IMR-90 (cell line): ENCODE data around the gene NME7. TPM values are rescaled to one million over a fixed set of nuclear protein-coding genes. Genes with fewer than 3 reads are reported as not detected.
A peak's percentile ranks its signal among the peaks of the same experiment; 100 is the strongest.

Experiments
- ATAC-seq: fragments of 200-7000 bp; cut with Tn5 transposase; 2 replicates; pipeline ENCODE4 v1.9.1; 2020; ENCODE audit warnings: low read depth, mild to moderate bottlenecking, moderate library complexity
- BruUV-seq: library from RNA; stranded (reverse); fragments of 400-500 nt; replicated peaks from 2 replicates; lab custom pipeline; 2021; lab: Mats Ljungman, UMichigan
- CTCF ChIA-PET: fragments of 300-600 bp; formaldehyde crosslinking; extraction: SDS; loops from one replicate; lab custom pipeline; 2021; ENCODE audit warnings: antibody characterized with exemption; lab: Yijun Ruan, JAX
- POLR2A ChIA-PET: fragments of 300-600 bp; sonication (Branson Sonifier 250); formaldehyde crosslinking; loops from one replicate; lab custom pipeline; 2022; ENCODE audit warnings: antibody characterized with exemption; ENCODE audit not compliant: unreplicated experiment; lab: Charles Lee
- DNase-seq: peaks from one replicate; pipeline ENCODE4 v3.0.0; 2013
- H2AFZ ChIP-seq: replicated peaks from 2 replicates; pipeline ENCODE3; 2013; ENCODE audit warnings: low read length, mild to moderate bottlenecking; ENCODE audit not compliant: poor library complexity
- H2AK5ac ChIP-seq: 2 replicates; pipeline ENCODE4 v1.6.1; 2013; ENCODE audit warnings: low read depth, low read length, inconsistent platforms
- H2AK9ac ChIP-seq: replicated peaks from 2 replicates; pipeline ENCODE3; 2013; ENCODE audit warnings: mild to moderate bottlenecking, low read depth, low read length, moderate library complexity; ENCODE audit not compliant: poor library complexity
- H2BK120ac ChIP-seq: 2 replicates; pipeline ENCODE4 v1.6.1; 2013; ENCODE audit warnings: low read depth, low read length, inconsistent platforms
- H2BK15ac ChIP-seq: 3 replicates; pipeline ENCODE4 v1.6.1; 2013; ENCODE audit warnings: low read depth, low read length, inconsistent platforms
- H2BK20ac ChIP-seq: 2 replicates; pipeline ENCODE4 v1.6.1; 2013; ENCODE audit warnings: low read depth, mild to moderate bottlenecking, inconsistent platforms, low read length, moderate library complexity
- H2BK5ac ChIP-seq: 2 replicates; pipeline ENCODE4 v1.6.1; 2013; ENCODE audit warnings: mild to moderate bottlenecking, low read depth, low read length, inconsistent platforms; ENCODE audit not compliant: poor library complexity, severe bottlenecking
- H3K14ac ChIP-seq: replicated peaks from 2 replicates; pipeline ENCODE4 v1.6.1; 2013; ENCODE audit warnings: low read depth, low read length, inconsistent platforms
- H3K18ac ChIP-seq: 2 replicates; pipeline ENCODE4 v1.6.1; 2013; ENCODE audit warnings: low read depth, low read length, control low read depth
- H3K23ac ChIP-seq: 2 replicates; pipeline ENCODE4 v1.6.1; 2013; ENCODE audit warnings: low read depth, low read length, inconsistent platforms
- H3K27ac ChIP-seq: 2 replicates; pipeline ENCODE4 v1.5.1; 2013; ENCODE audit warnings: mild to moderate bottlenecking, control low read depth, low read length; ENCODE audit not compliant: insufficient read depth
- H3K27me3 ChIP-seq: 2 replicates; pipeline ENCODE4 v1.6.1; 2013; ENCODE audit warnings: low read length; ENCODE audit not compliant: control insufficient read depth, insufficient read depth
- H3K36me3 ChIP-seq: 2 replicates; pipeline ENCODE4 v1.6.1; 2013; ENCODE audit warnings: low read length, mixed read lengths; ENCODE audit not compliant: control insufficient read depth, insufficient read depth
- H3K4ac ChIP-seq: 2 replicates; pipeline ENCODE4 v1.6.1; 2013; ENCODE audit warnings: low read depth, low read length, inconsistent platforms
- H3K4me1 ChIP-seq: 2 replicates; pipeline ENCODE4 v1.6.1; 2013; ENCODE audit warnings: low read length, mixed read lengths; ENCODE audit not compliant: control insufficient read depth, insufficient read depth
- H3K4me2 ChIP-seq: 2 replicates; pipeline ENCODE4 v1.6.1; 2013; ENCODE audit warnings: low read depth, mild to moderate bottlenecking, control low read depth, low read length, moderate library complexity
- H3K4me3 ChIP-seq: 2 replicates; pipeline ENCODE4 v1.5.1; 2013; ENCODE audit warnings: low read depth, mild to moderate bottlenecking, control low read depth, low read length, moderate library complexity; ENCODE audit not compliant: insufficient read depth
- H3K56ac ChIP-seq: 2 replicates; pipeline ENCODE4 v1.6.1; 2013; ENCODE audit warnings: low read length, inconsistent platforms; ENCODE audit not compliant: insufficient read depth; ENCODE audit errors: extremely low read depth
- H3K79me1 ChIP-seq, 2 experiments: 2 replicates each; pipeline ENCODE4 v1.6.1; 2013; ENCODE audit warnings: low read length in 2 of 2, inconsistent platforms in 1 of 2, low read depth in 1 of 2
- H3K9ac ChIP-seq: 2 replicates; pipeline ENCODE4 v1.6.1; 2013; ENCODE audit warnings: low read depth, low read length, control low read depth
- H3K9me1 ChIP-seq: 2 replicates; pipeline ENCODE4 v1.6.1; 2013; ENCODE audit warnings: low read length, inconsistent platforms; ENCODE audit not compliant: insufficient read depth
- H3K9me3 ChIP-seq: 2 replicates; pipeline ENCODE4 v1.6.1; 2013; ENCODE audit warnings: low read length; ENCODE audit not compliant: control insufficient read depth, insufficient read depth
- H4K20me1 ChIP-seq: 2 replicates; pipeline ENCODE4 v1.6.1; 2013; ENCODE audit warnings: low read length, inconsistent platforms; ENCODE audit not compliant: insufficient read depth
- H4K5ac ChIP-seq: 2 replicates; pipeline ENCODE4 v1.6.1; 2013; ENCODE audit warnings: mild to moderate bottlenecking, low read depth, low read length, control low read depth
- H4K8ac ChIP-seq, 2 experiments: 2 replicates each; pipeline ENCODE4 v1.6.1; 2013; ENCODE audit warnings: low read depth in 2 of 2, low read length in 2 of 2, control low read depth in 1 of 2, inconsistent platforms in 1 of 2
- H4K91ac ChIP-seq: 2 replicates; pipeline ENCODE4 v1.6.1; 2013; ENCODE audit warnings: low read depth, low read length, inconsistent platforms; ENCODE audit not compliant: insufficient read depth
- BHLHE40 ChIP-seq: fragments of 150-350 bp; IDR thresholded peaks from 2 replicates; pipeline ENCODE4 v1.6.1; 2016; ENCODE audit warnings: mild to moderate bottlenecking, low read depth, low read length
- CEBPB ChIP-seq: IDR thresholded peaks from 2 replicates; pipeline ENCODE4 v1.6.1; 2012; ENCODE audit warnings: low read depth, low read length, improper control_type of control experiment
- CHD1 ChIP-seq: IDR thresholded peaks from 2 replicates; pipeline ENCODE4 v1.6.1; 2012; ENCODE audit warnings: low read depth, low read length, improper control_type of control experiment
- CTCF ChIP-seq: conservative IDR thresholded peaks from 2 replicates; pipeline ENCODE4 v1.5.1; 2012; ENCODE audit warnings: mild to moderate bottlenecking, low read depth, low read length, improper control_type of control experiment
- ELK1 ChIP-seq: fragments of 150-350 bp; IDR thresholded peaks from 2 replicates; pipeline ENCODE4 v1.6.1; 2016; ENCODE audit warnings: low read depth, mild to moderate bottlenecking, low read length, moderate library complexity, borderline replicate concordance
- FOS ChIP-seq: fragments of 150-350 bp; IDR thresholded peaks from 2 replicates; pipeline ENCODE4 v1.6.1; 2016; ENCODE audit warnings: low read depth, low read length
- MAFK ChIP-seq: IDR thresholded peaks from 2 replicates; pipeline ENCODE4 v1.6.1; 2012; ENCODE audit warnings: low read depth, low read length, improper control_type of control experiment
- MAZ ChIP-seq: IDR thresholded peaks from 2 replicates; pipeline ENCODE4 v1.6.1; 2012; ENCODE audit warnings: low read depth, mild to moderate bottlenecking, low read length, improper control_type of control experiment, moderate library complexity, borderline replicate concordance
- POLR2A ChIP-seq: IDR thresholded peaks from 2 replicates; pipeline ENCODE4 v1.6.1; 2012; ENCODE audit warnings: mild to moderate bottlenecking, low read depth, low read length
- RAD21 ChIP-seq: IDR thresholded peaks from 2 replicates; pipeline ENCODE4 v1.6.1; 2012; ENCODE audit warnings: low read length, improper control_type of control experiment
- RCOR1 ChIP-seq: IDR thresholded peaks from 2 replicates; pipeline ENCODE4 v1.6.1; 2012; ENCODE audit warnings: mild to moderate bottlenecking, low read length, improper control_type of control experiment; ENCODE audit not compliant: insufficient replicate concordance
- RFX5 ChIP-seq: IDR thresholded peaks from 2 replicates; pipeline ENCODE4 v1.8.0; 2012; ENCODE audit warnings: low read depth, mild to moderate bottlenecking, low read length, moderate library complexity
- SMC3 ChIP-seq: fragments of 150-350 bp; IDR thresholded peaks from 2 replicates; pipeline ENCODE4 v1.6.1; 2016; ENCODE audit warnings: low read depth, mild to moderate bottlenecking, antibody characterized with exemption, low read length, moderate library complexity
- USF2 ChIP-seq: fragments of 150-350 bp; IDR thresholded peaks from 2 replicates; pipeline ENCODE4 v1.6.1; 2017; ENCODE audit warnings: mild to moderate bottlenecking, antibody characterized with exemption, low read length, low read depth
- WGBS, 2 experiments: methylation state at CpG; one replicate each; pipeline versions ENCODE4 v1.1.5 to v1.1.7; 2013; ENCODE audit warnings: missing lambda C conversion rate in 2 of 2; ENCODE audit not compliant: insufficient read length in 1 of 2; ENCODE audit errors: extremely low coverage in 2 of 2; 5-methylcytosine and 5-hydroxymethylcytosine counted together
- dilution Hi-C: fragments of 300-500 bp; cut with HindIII; formaldehyde crosslinking; loops from one replicate; pipeline ENCODE4 v1.14.3; 2018; ENCODE audit warnings: low sequenced_read_pairs; ENCODE audit not compliant: unreplicated experiment
- in situ Hi-C: fragments of 300-500 bp; cut with MboI; formaldehyde crosslinking; loops from 3 replicates; pipeline ENCODE4 v1.14.3; 2019; ENCODE audit warnings: low sequenced_read_pairs, inconsistent platforms, mixed read lengths
- intact Hi-C: fragments of 100-400 bp; cut with micrococcal nuclease; formaldehyde crosslinking; loops from 2 replicates; pipeline ENCODE4 v1.10.0; 2022
- polyA plus RNA-seq, 3 experiments: library from polyadenylated mRNA; depleted of rRNA; stranded (reverse); fragments of >200 nt; gene quantifications; 2 replicates each; pipeline ENCODE4 v1.2.3, GENCODE V29; 2012; ENCODE audit warnings: low replicate concordance in 1 of 3
- total RNA-seq: library from RNA; depleted of rRNA; stranded (reverse); fragments of >200 nt; gene quantifications from 2 replicates; pipeline ENCODE4 v1.2.3, GENCODE V29; 2012

Gene NME7
- total and polyA plus RNA-seq, 2 of the 4 experiments (the other 2 are of a cell fraction): 18.3 to 22.4 TPM

GRCh38 chr1:169107603-169108208, 259.9 kb downstream of the NME7 start:
- Histone ChIP-seq H3K4me1 (peaks cover 21% of the 10 kb centered on the region), H3K14ac (peak overlapping the region; percentile 77), H2AFZ (peak overlapping the region; percentile 91), H3K23ac (peak overlapping the region; percentile 94), H2AK9ac (peak overlapping the region; percentile 31), H2AK5ac (peak overlapping the region; percentile 61; the same call in 1 of the 2 replicates), H3K4ac (peak overlapping the region; percentile 66), H3K36me3 (peaks cover 4% of the 10 kb centered on the region; the same call in 1 of the 2 replicates), H3K4me2 (peak overlapping the region; percentile 99), H3K9ac (peak overlapping the region; percentile 71), H3K9me3 (no peaks in the 10 kb centered on the region), H4K5ac (peak overlapping the region; percentile 6; the same call in 1 of the 2 replicates), H2BK120ac (peak overlapping the region; percentile 62), H3K79me1 (peaks cover 19 to 53% of the 10 kb centered on the region in 2 experiments), H3K27ac (peak overlapping the region; percentile 79), H3K9me1 (peaks cover 9% of the 10 kb centered on the region; the same call in 1 of the 2 replicates), H3K56ac (peak overlapping the region; percentile 76; the same call in 1 of the 2 replicates), H3K27me3 (peaks cover 7% of the 10 kb centered on the region), H2BK20ac (no peak overlapping the region; the same call in 1 of the 2 replicates), H3K4me3 (peak overlapping the region; percentile 97), H2BK15ac (peak overlapping the region; percentile 79; the same call in 2 of the 3 replicates), H3K18ac (peak overlapping the region; percentile 68; the same call in 1 of the 2 replicates), H4K8ac (peak overlapping the region; percentile 11 to 48; a peak in 1 of 4 replicates), H2BK5ac (peak overlapping the region; percentile 77), H4K91ac (peak overlapping the region; percentile 75), H4K20me1 (no peaks in the 10 kb centered on the region)
- dilution Hi-C loops: no loop called here
- intact Hi-C loops: loop anchor here (2.0 to 5.0 kb wide), 3 partner anchors 220 to 260 kb away; partner anchors contain the start of genes BLZF1 and NME7
- no TSS peak for BruUV-seq
- 10% methylated on average over 2 of the region's 9 CpGs; no CpG with 5 or more reads in 1 of the 2 experiments for WGBS, 2 experiments
- in situ Hi-C loops: loop anchor here (25.0 kb wide), 2 partner anchors 970 to 1605 kb away; partner anchors contain the start of gene GPR161
- DNase-seq (peak; percentile 62), ATAC-seq (no peak)
- POLR2A ChIA-PET: no interaction called here
- CTCF ChIA-PET: interaction anchor here (0.6 kb wide), 3 partner anchors 95 to 482 kb away, joined by 4 to 5 read pairs (median 4); no protein-coding TSS in a partner anchor
- TF ChIP-seq FOS (no peak), USF2 (no peak), SMC3 (no peak), RAD21 (no peak), POLR2A (peak; percentile 53; the same call in 1 of the 2 replicates), BHLHE40 (no peak), CTCF (no peak), RCOR1 (no peak), CHD1 (no peak), MAZ (peak; percentile 26; the same call in 1 of the 2 replicates), RFX5 (no peak), MAFK (peak; percentile 83), CEBPB (no peak), ELK1 (no peak)
